Retinal pigment epithelial cell (primary cell): ENCODE data around the gene PECR.
A peak's percentile ranks its signal among the peaks of the same experiment; 100 is the strongest.

ENCODE experiments used
- DNase-seq: peaks from one replicate; pipeline ENCODE4 v3.0.0-alpha.2; 2010; ENCODE audit warnings: low read depth
- H3K4me3 ChIP-seq: 2 replicates; pipeline ENCODE4 v1.5.1; 2011; ENCODE audit warnings: mild to moderate bottlenecking, low read length, control low read depth, moderate library complexity
- TF ChIP-seq, protein P1 (sequence below): conservative IDR thresholded peaks from 2 replicates; pipeline ENCODE4 v1.5.1; 2011; ENCODE audit warnings: low read depth, low read length, control low read depth, inconsistent platforms

The PECR gene

GRCh38 chr2:216081487-216082116, at the start of gene PECR, which contains the start of gene TMEM169:
PECR (minus strand) TSS chr2:216081809; CDS start chr2:216081741, 68 bp downstream.
TMEM169 (plus strand) TSS chr2:216081919; CDS start chr2:216095964, 14,045 bp downstream.
- TF ChIP-seq, protein P1, sequence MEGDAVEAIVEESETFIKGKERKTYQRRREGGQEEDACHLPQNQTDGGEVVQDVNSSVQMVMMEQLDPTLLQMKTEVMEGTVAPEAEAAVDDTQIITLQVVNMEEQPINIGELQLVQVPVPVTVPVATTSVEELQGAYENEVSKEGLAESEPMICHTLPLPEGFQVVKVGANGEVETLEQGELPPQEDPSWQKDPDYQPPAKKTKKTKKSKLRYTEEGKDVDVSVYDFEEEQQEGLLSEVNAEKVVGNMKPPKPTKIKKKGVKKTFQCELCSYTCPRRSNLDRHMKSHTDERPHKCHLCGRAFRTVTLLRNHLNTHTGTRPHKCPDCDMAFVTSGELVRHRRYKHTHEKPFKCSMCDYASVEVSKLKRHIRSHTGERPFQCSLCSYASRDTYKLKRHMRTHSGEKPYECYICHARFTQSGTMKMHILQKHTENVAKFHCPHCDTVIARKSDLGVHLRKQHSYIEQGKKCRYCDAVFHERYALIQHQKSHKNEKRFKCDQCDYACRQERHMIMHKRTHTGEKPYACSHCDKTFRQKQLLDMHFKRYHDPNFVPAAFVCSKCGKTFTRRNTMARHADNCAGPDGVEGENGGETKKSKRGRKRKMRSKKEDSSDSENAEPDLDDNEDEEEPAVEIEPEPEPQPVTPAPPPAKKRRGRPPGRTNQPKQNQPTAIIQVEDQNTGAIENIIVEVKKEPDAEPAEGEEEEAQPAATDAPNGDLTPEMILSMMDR, result no peak
- no peak for DNase-seq
- peak within 1 kb of the TSS; percentile 75 for H3K4me3 ChIP-seq

GRCh38 chr2:216130346-216130971, 48.9 kb upstream of the PECR start:
- TF ChIP-seq, protein P1, result no peak
- DNase-seq, result no peak
- no peak overlapping the region for H3K4me3 ChIP-seq

- TF ChIP-seq, protein P1, result no peak
- no peak for DNase-seq
- no peak overlapping the region for H3K4me3 ChIP-seq
Observed at GRCh38 chr2:216126943-216127342, 45.3 kb upstream of the PECR start.

DNA sequence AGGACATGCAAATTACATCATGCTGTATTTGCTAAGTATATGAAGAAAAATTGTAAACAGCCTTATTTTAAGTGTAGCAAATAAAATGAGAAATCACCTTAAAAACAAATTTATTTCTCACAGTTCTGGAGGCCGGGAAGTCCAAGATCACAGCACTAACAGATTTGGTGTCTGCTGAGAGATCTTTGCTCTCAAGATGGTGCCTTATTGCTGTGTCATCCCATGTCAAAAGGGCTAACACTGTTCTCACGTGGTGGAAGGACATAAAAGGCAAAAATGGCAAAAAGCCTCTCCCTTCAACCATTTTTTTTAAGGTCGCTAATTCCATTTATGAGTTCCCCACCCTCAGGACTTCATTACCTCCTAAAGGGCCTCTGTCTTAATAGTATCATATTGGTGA, 39.6 kb upstream of the PECR start:
- H3K4me3 ChIP-seq, result no peak overlapping the region
- DNase-seq, result no peak
- TF ChIP-seq, protein P1, result no peak

DNA sequence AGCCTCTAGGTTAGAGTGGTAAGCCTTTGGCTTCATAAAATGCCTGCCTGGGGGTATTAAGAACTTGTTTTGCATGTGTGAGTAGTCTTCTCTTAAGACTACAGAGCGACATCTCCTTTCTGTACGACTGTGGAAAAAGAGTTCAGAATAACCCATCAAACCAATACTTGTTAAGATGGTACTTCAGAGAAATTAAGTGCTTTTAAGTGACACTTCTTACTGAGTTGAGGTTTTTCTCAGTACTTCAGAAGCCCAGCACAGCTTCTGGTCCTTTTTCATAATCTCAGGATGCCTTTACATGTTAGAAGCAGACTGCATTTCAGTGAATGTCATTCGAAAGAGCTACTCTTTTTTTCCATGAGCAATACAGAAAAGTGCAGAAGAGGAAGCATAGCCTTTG, 38.4 kb upstream of the PECR start:
- no peak overlapping the region for H3K4me3 ChIP-seq
- TF ChIP-seq, protein P1, result no peak

DNA sequence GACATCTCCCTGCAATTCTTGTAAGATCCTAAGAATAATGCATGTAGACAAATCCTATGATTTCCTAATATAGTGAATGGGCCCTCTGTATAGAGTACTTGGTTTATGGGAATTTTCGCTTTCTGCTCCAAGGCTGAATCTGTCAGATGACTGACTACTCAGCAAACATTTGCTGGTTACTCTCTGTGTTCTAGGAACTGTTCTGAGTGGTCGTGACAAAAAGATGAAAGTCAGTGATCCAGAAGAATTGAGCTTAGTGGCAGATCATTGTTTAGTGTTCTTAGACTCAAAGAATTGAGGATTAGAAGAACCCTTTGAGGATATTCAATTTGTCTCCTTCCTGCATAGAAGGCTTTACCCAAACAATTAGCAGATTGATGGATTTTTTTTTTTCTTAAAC, 37.5 kb upstream of the PECR start:
- DNase-seq, result no peak

More for the DNA sequence above, 38.4 kb upstream of the PECR start:
- DNase-seq, result no peak

More for the DNA sequence above, 37.5 kb upstream of the PECR start:
- TF ChIP-seq, protein P1, result no peak
- H3K4me3 ChIP-seq, result no peak overlapping the region
